Esophagus (tissue), 2 donors: ENCODE data around the gene TOM1L2. TPM values are rescaled to one million over a fixed set of nuclear protein-coding genes. Genes with fewer than 3 reads are reported as not detected.

Source experiments
- H3K27ac ChIP-seq, 2 donors: one replicate each; pipeline ENCODE4 v1.5.1; 2013; ENCODE audit warnings: low read depth in 2 of 2, mild to moderate bottlenecking in 2 of 2, inconsistent platforms in 1 of 2, low read length in 1 of 2, moderate library complexity in 1 of 2
- H3K27me3 ChIP-seq, 2 donors: one replicate each; pipeline ENCODE4 v1.6.1; 2013; ENCODE audit warnings: low read length in 2 of 2, control low read depth in 1 of 2, mild to moderate bottlenecking in 1 of 2; ENCODE audit not compliant: insufficient read depth in 2 of 2, control insufficient read depth in 1 of 2
- H3K36me3 ChIP-seq, 2 donors: one replicate each; pipeline ENCODE4 v1.6.1; 2013; ENCODE audit warnings: low read length in 1 of 2; ENCODE audit not compliant: control insufficient read depth in 2 of 2, insufficient read depth in 2 of 2
- H3K4me1 ChIP-seq, 2 donors: one replicate each; pipeline ENCODE4 v1.6.1; 2013; ENCODE audit warnings: low read length in 1 of 2; ENCODE audit not compliant: control insufficient read depth in 2 of 2, insufficient read depth in 2 of 2
- H3K4me3 ChIP-seq, 2 donors: one replicate each; pipeline ENCODE4 v1.5.1; 2013; ENCODE audit warnings: low read length in 2 of 2, mild to moderate bottlenecking in 2 of 2, low read depth in 1 of 2, moderate library complexity in 1 of 2
- H3K9me3 ChIP-seq, 2 donors: one replicate each; pipeline ENCODE4 v1.6.1; 2013; ENCODE audit warnings: mild to moderate bottlenecking in 2 of 2, low read depth in 1 of 2, low read length in 1 of 2, moderate library complexity in 1 of 2; ENCODE audit not compliant: control insufficient read depth in 2 of 2, insufficient read depth in 1 of 2
- WGBS, 2 donors: extraction: QIAGEN DNeasy Blood & Tissue Kit; methylation state at CpG; one replicate each; pipeline ENCODE4 v1.1.7; 2013; 5-methylcytosine and 5-hydroxymethylcytosine counted together
- polyA plus RNA-seq, 2 donors: library from polyadenylated mRNA; stranded (reverse); fragments of 200-250 nt; gene quantifications; one replicate each; pipeline ENCODE4 v1.2.3, GENCODE V29; 2013
- donor health status: healthy with polysubstance abuse.
- donor health status: Bipolar disorder and iron deficiency.

TOM1L2 gene
- polyA plus RNA-seq, 2 donors: 49.9 to 83.2 TPM

GRCh38 chr17:17865035-17865434 lies 107.2 kb downstream of the TOM1L2 start:
- Histone ChIP-seq H3K4me1 (no peaks in the 10 kb centered on the region), H3K36me3 (peaks cover 7 to 31% of the 10 kb centered on the region in 2 donors), H3K4me3 (no peak overlapping the region), H3K27ac (no peak overlapping the region), H3K27me3 (no peaks in the 10 kb centered on the region), H3K9me3 (no peaks in the 10 kb centered on the region)
- 82 to 89% methylated on average over 1 of the region's 1 CpG for WGBS, 2 donors

- H3K36me3 ChIP-seq: peaks cover 0 to 12% of the 10 kb centered on the region in 2 donors
- peaks cover 0 to 3% of the 10 kb centered on the region in 2 donors for H3K4me1 ChIP-seq
- no peaks in the 10 kb centered on the region for H3K27me3 ChIP-seq
- WGBS, 2 donors: 69 to 78% methylated on average over 5 of the region's 5 CpGs
- no peak overlapping the region for H3K27ac ChIP-seq
- no peaks in the 10 kb centered on the region for H3K9me3 ChIP-seq
- H3K4me3 ChIP-seq: no peak overlapping the region
These were observed 111.5 kb downstream of the TOM1L2 start for GRCh38 chr17:17860766-17861107.

- Histone ChIP-seq H3K36me3 (peaks cover 0 to 12% of the 10 kb centered on the region in 2 donors), H3K9me3 (no peaks in the 10 kb centered on the region), H3K27me3 (no peaks in the 10 kb centered on the region), H3K4me1 (peaks cover 3% of the 10 kb centered on the region in 2 donors), H3K27ac (peak overlapping the region in 1 of 2 donors; percentile 26), H3K4me3 (no peak overlapping the region)
- 38 to 40% methylated on average over 9 of the region's 9 CpGs for WGBS, 2 donors
These were observed 112.1 kb downstream of the TOM1L2 start for GRCh38 chr17:17859909-17860765.

- no peaks in the 10 kb centered on the region for H3K9me3 ChIP-seq
- no peak overlapping the region for H3K27ac ChIP-seq
- H3K27me3 ChIP-seq: no peaks in the 10 kb centered on the region
- peaks cover 5 to 6% of the 10 kb centered on the region in 2 donors for H3K4me1 ChIP-seq
- 92% methylated on average over 4 of the region's 4 CpGs for WGBS, 2 donors
- H3K36me3 ChIP-seq: peaks cover 0 to 12% of the 10 kb centered on the region in 2 donors
- no peak overlapping the region for H3K4me3 ChIP-seq
These were observed 114.7 kb downstream of the TOM1L2 start for GRCh38 chr17:17857496-17857895.

GRCh38 chr17:17856386-17856785 lies 115.8 kb downstream of the TOM1L2 start:
- peaks cover 0 to 10% of the 10 kb centered on the region in 2 donors for H3K36me3 ChIP-seq
- H3K9me3 ChIP-seq: no peaks in the 10 kb centered on the region
- H3K27ac ChIP-seq: peak overlapping the region in 1 of 2 donors; percentile 11
- H3K4me3 ChIP-seq: no peak overlapping the region
- no peaks in the 10 kb centered on the region for H3K27me3 ChIP-seq
- WGBS, 2 donors: 83 to 90% methylated on average over 2 of the region's 2 CpGs
- peaks cover 5 to 6% of the 10 kb centered on the region in 2 donors for H3K4me1 ChIP-seq

GRCh38 chr17:17855976-17856375 lies 116.2 kb downstream of the TOM1L2 start:
- Histone ChIP-seq H3K4me3 (no peak overlapping the region), H3K9me3 (no peaks in the 10 kb centered on the region), H3K36me3 (peaks cover 0 to 9% of the 10 kb centered on the region in 2 donors), H3K4me1 (peaks cover 5 to 6% of the 10 kb centered on the region in 2 donors), H3K27me3 (no peaks in the 10 kb centered on the region), H3K27ac (peak overlapping the region in 1 of 2 donors; percentile 11)
- WGBS, 2 donors: 45 to 47% methylated on average over 3 of the region's 3 CpGs

- peaks cover 5 to 16% of the 10 kb centered on the region in 2 donors for H3K4me1 ChIP-seq
- peak overlapping the region in 1 of 2 donors; percentile 58 for H3K27ac ChIP-seq
These were observed 118.3 kb downstream of the TOM1L2 start for GRCh38 chr17:17853811-17854447.

GRCh38 chr17:17852930-17853329 lies 119.3 kb downstream of the TOM1L2 start:
- Histone ChIP-seq H3K36me3 (peaks cover 0 to 11% of the 10 kb centered on the region in 2 donors), H3K27me3 (no peaks in the 10 kb centered on the region), H3K4me3 (no peak overlapping the region), H3K4me1 (peaks cover 5 to 16% of the 10 kb centered on the region in 2 donors), H3K27ac (peak overlapping the region in 1 of 2 donors; percentile 53), H3K9me3 (no peaks in the 10 kb centered on the region)
- WGBS, 2 donors: 85 to 88% methylated on average over 3 of the region's 3 CpGs

More at GRCh38 chr17:17853811-17854447, 118.3 kb downstream of the TOM1L2 start:
- WGBS, 2 donors: 74 to 75% methylated on average over 8 of the region's 8 CpGs
- no peak overlapping the region for H3K4me3 ChIP-seq
- no peaks in the 10 kb centered on the region for H3K27me3 ChIP-seq
- no peaks in the 10 kb centered on the region for H3K9me3 ChIP-seq
- H3K36me3 ChIP-seq: peaks cover 0 to 8% of the 10 kb centered on the region in 2 donors

- Histone ChIP-seq H3K27ac (no peak overlapping the region), H3K4me1 (peaks cover 5 to 16% of the 10 kb centered on the region in 2 donors), H3K9me3 (no peaks in the 10 kb centered on the region), H3K4me3 (no peak overlapping the region), H3K27me3 (no peaks in the 10 kb centered on the region), H3K36me3 (peaks cover 5 to 21% of the 10 kb centered on the region in 2 donors)
- 86 to 87% methylated on average over 21 of the region's 21 CpGs for WGBS, 2 donors
These were observed 120.8 kb downstream of the TOM1L2 start for GRCh38 chr17:17851103-17852002.
